Stimulated activated CD4-positive, alpha-beta T cell treated with anti-CD3 and anti-CD28 coated beads, Interleukin-1b, Interleukin-23, amount 100 ng/mL, for 4 hours (primary cell): ENCODE data around the gene MAP3K12.
"Not testable (repeated sequence)": the region's sequence is repeated elsewhere in the genome, so short reads cannot be mapped to it uniquely, and the experiment has no call there.

Source experiments
- DNase-seq, 2 donors: peaks; one replicate each; pipeline ENCODE4 v3.0.0-alpha.2; 2020; ENCODE audit warnings: low read depth in 2 of 2

MAP3K12 gene

DNA sequence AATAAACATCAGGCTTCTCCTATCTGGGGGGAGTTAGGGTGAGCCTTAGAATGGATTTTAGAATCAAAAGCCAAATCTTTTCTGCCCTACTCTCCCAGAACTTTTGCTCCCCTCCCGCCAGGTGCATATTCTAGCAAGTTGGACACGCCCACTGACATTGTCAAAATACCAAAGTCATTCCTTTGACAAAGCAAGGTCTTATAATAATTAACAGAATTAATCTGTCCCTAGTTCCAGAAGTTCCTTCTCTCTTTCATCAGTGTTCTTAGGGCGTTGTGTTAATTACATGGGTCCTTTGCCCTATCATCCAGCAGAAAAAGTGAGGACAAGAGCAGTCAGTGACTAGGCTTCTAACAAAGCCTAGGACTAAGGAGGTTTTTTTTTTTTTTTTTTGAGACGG, 55.3 kb downstream of the MAP3K12 start:
- no peak for DNase-seq

DNA sequence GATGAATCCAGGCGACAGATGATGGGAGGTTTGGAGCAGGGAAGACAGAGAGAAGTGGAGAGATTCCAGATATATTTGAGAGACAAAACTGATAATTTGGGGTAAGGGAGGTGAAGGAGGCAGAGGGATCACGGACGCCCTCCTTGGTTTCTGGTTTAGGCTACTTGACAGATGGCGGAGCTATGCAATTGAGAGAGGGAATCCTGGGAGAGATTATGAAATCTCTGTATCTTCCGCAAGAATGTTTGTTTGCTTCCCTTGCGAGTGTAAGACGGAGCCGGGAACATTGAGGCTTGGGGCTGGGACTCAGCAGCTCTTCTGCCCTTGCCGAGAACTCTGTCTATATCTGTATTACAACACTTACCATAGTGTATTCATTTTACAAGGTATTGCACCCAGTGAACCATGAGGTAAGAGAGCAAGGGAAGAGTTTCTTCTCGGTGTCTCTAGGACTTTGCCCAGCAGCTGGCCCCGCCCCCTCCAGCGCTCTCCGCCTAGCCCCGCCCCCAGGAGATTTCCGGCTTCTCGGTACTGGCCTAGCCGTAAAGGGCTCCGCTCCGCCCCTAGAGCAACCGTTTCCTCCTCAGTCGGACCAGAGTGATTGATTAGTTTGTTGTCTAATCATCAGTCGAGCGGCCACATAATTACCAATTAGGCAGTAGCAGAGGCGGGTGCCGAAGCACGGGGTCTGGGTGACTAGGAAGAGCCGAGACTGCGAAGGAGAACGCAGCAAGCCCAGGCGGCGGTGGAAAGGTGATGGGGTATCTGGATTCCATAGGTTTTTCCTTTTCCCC, 58.0 kb downstream of the MAP3K12 start, which contains the start of gene PRR13:
Gene PRR13 (plus strand): TSS at position 695 of the 794 bp plus-strand sequence. CDS start 981 bp downstream, outside the sequence.
- DNase-seq: peak; percentile 98 to 99

DNA sequence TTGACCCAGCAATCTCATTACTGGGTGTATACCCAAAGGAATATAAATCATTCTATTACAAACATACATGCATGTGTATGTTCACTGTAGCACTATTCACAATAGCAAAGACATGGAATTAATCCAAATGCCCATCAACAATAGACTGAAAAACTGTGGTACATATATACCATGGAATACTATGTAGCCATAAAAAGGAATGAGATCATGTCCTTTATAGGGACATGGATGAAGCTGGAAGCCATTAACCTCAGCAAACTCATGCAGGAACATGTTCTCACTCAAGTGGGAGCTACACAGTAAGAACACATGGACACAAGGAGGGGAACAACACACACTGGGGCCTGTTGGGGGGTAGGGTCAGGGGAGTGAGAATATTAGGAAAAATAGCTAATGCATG, 59.7 kb downstream of the MAP3K12 start:
- DNase-seq: not testable (repeated sequence)

DNA sequence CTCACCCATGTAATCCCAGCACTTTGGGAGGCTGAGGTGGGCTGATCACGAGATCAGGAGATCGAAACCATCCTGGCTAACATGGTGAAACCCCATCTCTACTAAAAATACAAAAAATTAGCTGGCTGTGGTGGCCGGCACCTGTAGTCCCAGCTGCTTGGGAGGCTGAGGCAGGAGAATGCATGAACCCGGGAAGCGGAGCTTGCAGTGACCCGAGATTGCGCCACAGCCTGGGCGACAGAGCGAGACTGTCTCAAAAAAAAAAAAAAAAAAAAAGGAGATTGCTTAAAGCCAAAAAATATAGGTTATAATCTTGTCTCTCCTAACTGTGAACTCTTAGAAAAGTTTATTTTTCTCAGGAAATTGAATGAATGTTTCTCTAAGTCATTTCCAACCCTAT, 63.9 kb downstream of the MAP3K12 start:
- not testable (repeated sequence) for DNase-seq

DNA sequence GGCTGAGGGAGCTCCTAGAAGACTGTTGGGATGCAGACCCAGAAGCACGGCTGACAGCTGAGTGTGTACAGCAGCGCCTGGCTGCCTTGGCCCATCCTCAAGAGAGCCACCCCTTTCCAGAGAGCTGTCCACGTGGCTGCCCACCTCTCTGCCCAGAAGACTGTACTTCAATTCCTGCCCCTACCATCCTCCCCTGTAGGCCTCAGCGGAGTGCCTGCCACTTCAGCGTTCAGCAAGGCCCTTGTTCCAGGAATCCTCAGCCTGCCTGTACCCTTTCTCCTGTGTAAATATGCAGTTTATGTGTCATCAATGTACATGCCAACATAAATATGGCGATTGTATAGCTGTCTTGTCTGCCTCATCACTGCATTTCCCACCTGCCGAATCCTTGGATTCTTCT, 68.1 kb downstream of the MAP3K12 start:
- no peak for DNase-seq

DNA sequence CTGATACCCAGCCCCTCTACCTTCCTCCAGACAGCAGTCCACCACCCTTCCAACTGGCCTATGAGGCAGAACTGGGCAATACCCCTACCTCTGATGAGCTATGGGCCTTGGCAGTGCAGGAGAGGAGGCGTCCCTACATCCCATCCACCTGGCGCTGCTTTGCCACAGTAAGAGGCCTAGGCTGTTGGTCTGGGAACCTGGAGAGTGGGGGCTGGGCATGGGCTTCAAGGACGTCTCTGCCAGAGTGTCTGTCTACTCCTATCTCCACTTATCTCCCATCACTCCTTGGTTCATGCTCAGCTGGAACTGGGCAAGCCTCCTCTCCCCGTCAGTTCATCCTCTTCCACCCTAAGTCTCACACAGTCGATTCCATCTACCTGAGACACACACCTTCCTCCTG, 69.1 kb downstream of the MAP3K12 start:
- no peak for DNase-seq
